AG10803 (cell line): ENCODE measurements around the gene TEN1.

ENCODE experiments used
- DNase-seq: peaks from one replicate; pipeline ENCODE4 v3.0.0; 2010; ENCODE audit warnings: low read depth
- H3K4me3 ChIP-seq: 2 replicates; pipeline ENCODE4 v1.5.1; 2011; ENCODE audit warnings: mild to moderate bottlenecking, low read length, control low read depth
- TF ChIP-seq, protein P1 (sequence below): conservative IDR thresholded peaks from 2 replicates; pipeline ENCODE4 v1.5.1; 2011; ENCODE audit warnings: mild to moderate bottlenecking, low read length, control low read depth, inconsistent platforms

TEN1 gene

DNA sequence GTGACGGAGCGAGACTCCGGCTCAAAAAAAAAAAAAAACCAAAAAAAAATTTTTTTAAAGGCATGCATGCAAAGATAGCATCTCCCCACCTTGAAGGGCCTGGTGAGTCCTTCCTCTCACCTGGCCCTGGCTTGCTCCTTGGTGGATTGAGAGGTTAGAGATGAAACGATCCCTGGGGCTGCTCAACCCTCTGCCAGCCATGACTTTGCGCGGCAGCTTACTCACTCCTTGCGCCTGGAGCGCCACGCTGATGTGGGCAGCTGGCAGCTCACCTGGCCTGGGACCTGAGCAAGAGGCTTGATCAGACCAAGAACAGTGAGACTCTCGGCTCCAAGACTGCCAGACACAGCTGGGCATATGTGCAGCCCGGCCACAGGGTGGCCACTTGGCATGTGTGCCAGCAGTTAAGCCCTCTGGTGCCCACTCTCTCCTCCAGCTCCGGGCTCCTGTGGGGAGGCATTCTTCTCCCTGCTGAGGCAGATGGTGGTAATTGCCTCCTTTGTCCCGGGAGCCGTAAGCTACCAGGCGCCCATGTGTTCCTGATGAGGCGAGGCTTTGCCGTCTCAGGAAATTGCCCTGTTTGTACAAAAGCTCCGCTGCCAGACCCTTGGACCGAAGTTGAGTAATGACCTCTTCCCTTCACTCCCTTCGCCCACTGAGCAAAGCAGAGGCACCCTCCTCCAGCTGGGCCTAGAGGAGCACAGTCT, 53.2 kb downstream of the TEN1 start:
- TF ChIP-seq, protein P1, sequence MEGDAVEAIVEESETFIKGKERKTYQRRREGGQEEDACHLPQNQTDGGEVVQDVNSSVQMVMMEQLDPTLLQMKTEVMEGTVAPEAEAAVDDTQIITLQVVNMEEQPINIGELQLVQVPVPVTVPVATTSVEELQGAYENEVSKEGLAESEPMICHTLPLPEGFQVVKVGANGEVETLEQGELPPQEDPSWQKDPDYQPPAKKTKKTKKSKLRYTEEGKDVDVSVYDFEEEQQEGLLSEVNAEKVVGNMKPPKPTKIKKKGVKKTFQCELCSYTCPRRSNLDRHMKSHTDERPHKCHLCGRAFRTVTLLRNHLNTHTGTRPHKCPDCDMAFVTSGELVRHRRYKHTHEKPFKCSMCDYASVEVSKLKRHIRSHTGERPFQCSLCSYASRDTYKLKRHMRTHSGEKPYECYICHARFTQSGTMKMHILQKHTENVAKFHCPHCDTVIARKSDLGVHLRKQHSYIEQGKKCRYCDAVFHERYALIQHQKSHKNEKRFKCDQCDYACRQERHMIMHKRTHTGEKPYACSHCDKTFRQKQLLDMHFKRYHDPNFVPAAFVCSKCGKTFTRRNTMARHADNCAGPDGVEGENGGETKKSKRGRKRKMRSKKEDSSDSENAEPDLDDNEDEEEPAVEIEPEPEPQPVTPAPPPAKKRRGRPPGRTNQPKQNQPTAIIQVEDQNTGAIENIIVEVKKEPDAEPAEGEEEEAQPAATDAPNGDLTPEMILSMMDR: no peak
- H3K4me3 ChIP-seq: no peak overlapping the region
- DNase-seq: no peak

DNA sequence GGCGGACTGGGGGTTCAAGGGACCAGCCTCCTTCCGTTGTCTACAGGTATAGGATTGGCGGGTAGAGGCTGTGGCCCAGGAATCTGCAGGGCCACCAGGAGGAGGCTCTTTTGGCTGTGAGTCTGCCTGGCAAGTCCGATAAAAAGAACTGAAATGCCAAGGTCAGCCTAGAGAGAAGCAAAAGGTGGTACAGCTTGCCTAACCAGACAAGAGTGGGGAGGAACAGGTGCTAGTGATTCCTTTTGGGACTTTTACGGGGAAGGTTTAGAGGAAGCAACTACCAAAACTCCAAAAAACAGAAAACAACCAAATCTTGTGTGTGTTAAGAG, 53.7 kb downstream of the TEN1 start:
- no peak overlapping the region for H3K4me3 ChIP-seq
- no peak for DNase-seq
- TF ChIP-seq, protein P1: no peak

DNA sequence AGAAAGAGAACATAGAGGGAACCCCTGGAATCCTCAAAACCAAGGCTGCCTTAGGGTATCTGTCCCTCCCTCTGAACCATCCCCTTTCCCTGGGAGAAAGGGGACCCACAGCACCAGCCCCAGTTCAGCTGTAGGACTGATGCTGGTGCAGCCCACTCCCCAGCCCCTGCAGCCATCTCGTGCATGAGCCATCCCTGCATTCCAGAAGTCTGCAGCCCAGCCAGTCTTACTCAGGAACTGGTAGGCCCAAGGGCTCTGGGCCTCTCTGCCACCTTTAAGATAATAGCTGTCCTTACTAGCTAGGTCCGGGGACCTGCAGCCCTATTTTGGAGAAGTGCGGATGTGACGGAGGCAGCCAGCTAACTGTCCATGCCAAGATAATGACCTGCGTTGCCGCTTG, 54.1 kb downstream of the TEN1 start:
- no peak overlapping the region for H3K4me3 ChIP-seq
- TF ChIP-seq, protein P1: no peak
- no peak for DNase-seq

DNA sequence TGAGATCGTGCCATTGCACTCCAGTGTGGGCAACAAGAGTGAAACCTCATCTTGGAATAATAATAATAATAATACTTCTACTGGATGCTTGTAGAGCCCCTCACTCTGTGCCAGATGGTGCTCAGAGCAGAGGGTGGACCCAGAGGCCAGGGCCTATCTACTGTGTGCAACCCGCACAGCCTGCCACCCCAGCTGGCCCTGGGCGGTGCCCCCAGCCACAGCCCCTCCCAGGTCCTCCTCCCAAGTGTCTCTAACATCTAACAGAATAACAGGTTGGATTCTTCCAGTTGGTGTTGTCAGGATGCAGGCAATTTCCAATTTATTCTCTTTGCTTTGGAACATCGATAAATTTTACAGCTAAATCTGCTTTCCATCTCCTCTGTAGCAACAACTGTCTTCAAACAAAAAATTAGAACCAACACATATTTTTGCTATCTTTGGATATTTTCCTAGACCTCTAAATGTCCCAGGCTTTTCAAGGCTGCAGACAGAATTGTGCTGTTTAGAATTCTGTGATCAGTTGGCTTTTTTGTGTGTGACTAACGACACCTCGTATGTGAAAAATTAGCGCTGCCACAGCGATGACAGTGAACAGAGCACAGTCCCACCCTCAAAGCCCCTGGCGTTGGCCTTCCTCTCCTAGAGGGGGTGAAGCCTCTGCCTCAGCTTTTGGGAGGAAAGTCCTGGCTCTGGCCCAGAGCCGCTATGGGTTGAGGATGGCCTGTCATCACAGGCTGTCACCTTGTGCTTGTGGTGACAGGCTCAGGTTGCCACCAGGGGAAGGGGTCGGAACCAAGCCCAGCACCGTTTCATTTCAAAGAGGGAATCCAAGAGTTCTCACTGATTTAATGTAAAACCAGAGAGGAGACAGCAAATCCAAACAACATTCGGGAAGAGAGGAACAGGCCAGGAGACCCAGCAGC, 55.6 kb downstream of the TEN1 start:
- no peak overlapping the region for H3K4me3 ChIP-seq
- TF ChIP-seq, protein P1: no peak
- DNase-seq: no peak

DNA sequence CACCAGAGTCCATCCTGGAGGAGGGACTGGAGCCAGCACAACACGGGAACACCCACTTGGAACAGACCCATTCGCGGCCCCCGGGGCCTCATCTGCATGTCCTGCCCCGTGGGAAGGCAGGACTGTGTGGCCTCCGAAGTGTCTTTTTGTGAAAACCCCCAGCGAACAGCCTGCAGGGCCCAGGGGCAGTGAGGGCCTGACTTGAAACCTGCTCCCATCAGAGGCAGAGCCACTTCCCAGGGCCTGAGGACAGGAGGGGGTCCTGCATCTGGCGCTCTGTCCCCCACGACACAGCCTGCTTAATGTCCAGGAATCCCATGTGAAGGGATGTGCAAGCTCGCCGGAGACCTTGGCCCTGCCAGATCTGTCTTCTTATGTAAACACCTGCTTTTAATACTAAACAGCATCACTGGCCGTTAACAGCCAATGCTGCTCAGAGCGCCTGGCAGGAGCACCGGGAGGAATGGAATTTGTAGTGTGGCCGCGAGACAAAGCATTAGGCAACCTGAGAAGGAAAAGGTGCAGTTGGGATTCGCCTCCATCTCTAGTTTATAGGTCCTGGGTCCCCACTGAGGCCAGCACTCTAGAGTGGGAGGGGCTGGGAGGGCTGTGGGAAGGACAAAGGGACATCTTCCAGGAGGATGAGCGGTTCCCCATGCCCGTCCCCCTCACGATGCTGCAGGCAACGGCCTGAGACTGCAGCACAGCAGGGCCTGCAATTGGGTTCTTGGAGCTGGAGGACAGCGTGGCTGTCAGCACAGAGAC, 57.6 kb downstream of the TEN1 start:
- TF ChIP-seq, protein P1: no peak

DNA sequence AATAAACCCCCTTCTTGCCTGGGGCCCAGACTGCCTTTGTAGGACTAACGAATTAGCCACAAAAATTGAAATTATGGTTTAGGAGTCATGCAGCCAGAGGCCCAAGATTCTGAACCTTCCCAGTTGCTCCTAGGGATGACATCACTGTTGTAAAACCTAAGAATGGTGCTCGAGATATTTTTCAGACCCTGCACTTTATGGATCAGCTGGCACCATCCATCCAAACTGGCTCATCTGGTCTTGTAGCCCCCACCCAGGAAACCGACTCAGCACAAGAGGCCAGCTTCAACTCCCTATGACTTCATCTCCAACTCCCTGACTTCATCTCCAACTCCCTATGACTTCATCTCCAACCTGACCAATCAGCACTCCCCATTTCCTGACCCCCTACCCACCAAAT, 59.0 kb downstream of the TEN1 start:
- H3K4me3 ChIP-seq: no peak overlapping the region
- no peak for DNase-seq
- TF ChIP-seq, protein P1: no peak

More for the DNA sequence above, 57.6 kb downstream of the TEN1 start:
- no peak overlapping the region for H3K4me3 ChIP-seq
- DNase-seq: no peak
